Subcutaneous abdominal adipose tissue (tissue), 5 donors: Measurements from ENCODE around the gene DEF6.

Source experiments
- H3K27ac ChIP-seq: one replicate; pipeline ENCODE4 v1.7.0; 2013; ENCODE audit warnings: low read depth, mild to moderate bottlenecking, inconsistent platforms, low read length, moderate library complexity
- H3K27me3 ChIP-seq, 5 donors: one replicate each; pipeline ENCODE4 v1.7.0; 2013; ENCODE audit warnings: low read length in 5 of 5, inconsistent platforms in 1 of 5; ENCODE audit not compliant: control insufficient read depth in 5 of 5, insufficient read depth in 4 of 5
- H3K36me3 ChIP-seq, 5 donors: one replicate each; pipeline ENCODE4 v1.7.0; 2013; ENCODE audit warnings: low read length in 5 of 5; ENCODE audit not compliant: control insufficient read depth in 5 of 5, insufficient read depth in 5 of 5
- H3K4me1 ChIP-seq, 5 donors: one replicate each; pipeline ENCODE4 v1.7.0; 2013; ENCODE audit warnings: low read length in 5 of 5, mild to moderate bottlenecking in 3 of 5, moderate library complexity in 1 of 5; ENCODE audit not compliant: control insufficient read depth in 5 of 5, insufficient read depth in 5 of 5
- H3K4me3 ChIP-seq, 5 donors: one replicate each; pipeline ENCODE4 v1.7.0; 2013; ENCODE audit warnings: low read length in 5 of 5, low read depth in 1 of 5
- H3K9ac ChIP-seq, 5 donors: one replicate each; pipeline ENCODE4 v1.7.0; 2013; ENCODE audit warnings: low read length in 5 of 5, mild to moderate bottlenecking in 4 of 5, moderate library complexity in 3 of 5
- H3K9me3 ChIP-seq, 5 donors: one replicate each; pipeline ENCODE4 v1.7.0; 2013; ENCODE audit warnings: low read length in 5 of 5; ENCODE audit not compliant: control insufficient read depth in 5 of 5
- donor health status: healthy.
- donor health status: healthy.
- donor health status: healthy.
- donor health status: healthy.
- donor health status: healthy.

The DEF6 gene

GRCh38 chr6:35295036-35295435 is 2.6 kb upstream of the DEF6 start:
- H3K27ac ChIP-seq, result no peak overlapping the region
- H3K36me3 ChIP-seq, result peaks cover 0 to 65% (median 59%) of the 10 kb centered on the region in 5 donors
- peaks cover 3 to 28% (median 14%) of the 10 kb centered on the region in 5 donors for H3K4me1 ChIP-seq
- H3K27me3 ChIP-seq, result no peaks in the 10 kb centered on the region
- no peak overlapping the region for H3K4me3 ChIP-seq
- no peaks in the 10 kb centered on the region for H3K9me3 ChIP-seq
- H3K9ac ChIP-seq, result no peak overlapping the region

DNA sequence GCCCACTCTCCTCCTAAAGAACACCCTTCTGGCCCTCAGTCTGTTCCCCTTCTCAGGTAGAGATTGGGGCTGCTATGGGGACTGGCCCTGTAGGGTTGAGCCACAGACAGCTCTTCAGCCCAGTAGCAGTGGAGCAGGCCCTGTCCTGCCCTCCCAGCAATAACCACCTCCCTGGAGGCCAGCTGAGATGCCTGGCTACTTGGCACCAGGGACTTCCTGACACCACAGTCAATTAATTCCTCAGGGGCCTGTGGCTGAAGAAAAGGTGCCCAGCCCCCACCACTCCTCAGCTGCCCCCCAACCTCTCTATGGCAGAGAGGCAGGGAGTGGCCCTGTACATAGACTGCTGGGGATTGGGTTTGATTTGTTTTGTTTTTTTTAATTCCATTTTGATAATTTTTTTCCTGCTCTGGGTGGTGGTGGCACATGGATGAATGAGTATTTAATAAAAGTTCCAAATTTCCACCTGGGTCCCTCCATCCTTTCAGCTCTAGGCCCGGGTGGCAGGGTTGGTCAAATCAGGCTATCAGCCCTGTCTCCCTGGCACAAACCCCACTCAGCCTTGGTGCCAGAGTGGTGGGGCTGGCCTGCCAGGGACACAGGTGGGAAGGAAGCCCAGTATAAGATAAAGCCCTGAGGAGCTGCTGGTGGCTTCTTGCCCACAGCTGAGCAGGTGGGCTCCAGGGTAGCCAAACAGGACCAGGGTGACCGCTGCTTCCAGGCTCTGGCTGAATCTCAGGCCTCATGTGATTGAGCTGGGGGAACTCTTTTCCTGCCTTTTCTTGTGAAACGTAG is 1.9 kb upstream of the DEF6 start:
- Histone ChIP-seq H3K9ac (no peak overlapping the region), H3K27me3 (no peaks in the 10 kb centered on the region), H3K4me3 (no peak overlapping the region), H3K9me3 (no peaks in the 10 kb centered on the region), H3K27ac (no peak overlapping the region), H3K36me3 (peaks cover 0 to 58% (median 53%) of the 10 kb centered on the region in 5 donors), H3K4me1 (peaks cover 3 to 34% (median 14%) of the 10 kb centered on the region in 5 donors)

DNA sequence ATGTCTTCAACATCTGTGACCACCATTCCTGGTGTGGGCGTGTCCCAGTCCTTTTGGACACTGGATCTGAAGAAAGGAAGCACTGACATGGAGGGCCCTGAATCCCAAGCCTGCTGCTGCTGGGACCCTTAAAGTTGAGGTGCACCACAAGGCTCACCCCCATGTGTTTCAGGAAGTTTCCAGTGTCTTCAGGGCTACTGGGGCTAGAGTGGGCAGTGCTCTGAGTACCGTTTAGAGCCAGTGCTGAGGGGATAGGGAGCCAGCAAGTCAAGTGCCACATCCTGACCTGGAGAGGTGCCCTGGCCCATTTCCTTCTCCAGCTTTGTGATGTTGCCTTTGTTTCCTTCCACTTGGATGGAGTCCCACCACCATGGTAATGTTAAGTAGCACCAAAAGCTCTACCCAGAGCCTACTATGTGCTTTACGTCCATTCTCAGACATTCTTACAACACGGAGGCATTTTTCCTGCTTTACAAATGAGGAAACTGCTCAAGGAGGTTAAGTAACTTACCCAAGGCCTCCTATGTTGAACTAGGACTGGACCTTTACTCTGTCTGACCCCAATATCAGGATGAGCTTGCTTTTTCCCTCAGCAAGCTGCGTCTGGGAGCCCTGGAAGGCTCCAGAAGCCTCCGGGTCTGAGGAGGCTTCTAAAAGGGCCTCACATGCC is 552 bp upstream of the DEF6 start:
- Histone ChIP-seq H3K9ac (peak overlapping the region in 3 of 5 donors; percentile 11 to 79 (median 54)), H3K27ac (no peak overlapping the region), H3K4me3 (peak overlapping the region in 4 of 5 donors; percentile 23 to 65 (median 56)), H3K36me3 (peaks cover 0 to 44% (median 39%) of the 10 kb centered on the region in 5 donors), H3K4me1 (peaks cover 3 to 37% (median 14%) of the 10 kb centered on the region in 5 donors), H3K27me3 (no peaks in the 10 kb centered on the region), H3K9me3 (no peaks in the 10 kb centered on the region)

DNA sequence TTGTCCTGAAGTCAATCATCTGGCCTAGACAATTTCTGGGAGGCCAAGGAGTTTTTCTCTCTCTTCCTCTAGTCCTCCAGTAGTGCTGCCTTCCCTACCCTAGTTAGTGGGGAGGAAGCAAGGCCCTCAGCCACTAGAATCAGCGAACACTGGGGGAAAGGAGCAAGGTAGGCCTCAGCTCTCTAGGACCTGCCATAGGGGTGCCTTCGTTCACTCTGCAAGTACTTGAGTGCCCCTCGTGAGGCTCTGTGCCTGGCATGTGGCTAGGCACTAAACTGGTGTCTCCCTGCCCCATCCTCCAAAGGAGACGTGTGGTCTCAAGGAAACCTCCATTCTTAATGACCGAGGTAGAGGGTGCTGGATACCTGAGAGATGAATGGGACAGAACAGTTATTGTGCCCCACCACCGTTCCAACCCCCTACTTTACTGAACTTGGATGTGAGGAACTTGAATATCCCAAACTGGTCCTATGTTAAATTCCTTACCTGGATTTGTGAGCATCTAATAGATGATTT is 1.1 kb downstream of the DEF6 start:
- peaks cover 0 to 28% (median 23%) of the 10 kb centered on the region in 5 donors for H3K36me3 ChIP-seq
- no peak overlapping the region for H3K27ac ChIP-seq
- H3K9ac ChIP-seq, result peak overlapping the region in 2 of 5 donors; percentile 53 to 57
- H3K27me3 ChIP-seq, result no peaks in the 10 kb centered on the region
- H3K4me1 ChIP-seq, result peaks cover 7 to 50% (median 23%) of the 10 kb centered on the region in 5 donors
- H3K9me3 ChIP-seq, result no peaks in the 10 kb centered on the region
- peak overlapping the region in 2 of 5 donors; percentile 56 to 65 for H3K4me3 ChIP-seq

DNA sequence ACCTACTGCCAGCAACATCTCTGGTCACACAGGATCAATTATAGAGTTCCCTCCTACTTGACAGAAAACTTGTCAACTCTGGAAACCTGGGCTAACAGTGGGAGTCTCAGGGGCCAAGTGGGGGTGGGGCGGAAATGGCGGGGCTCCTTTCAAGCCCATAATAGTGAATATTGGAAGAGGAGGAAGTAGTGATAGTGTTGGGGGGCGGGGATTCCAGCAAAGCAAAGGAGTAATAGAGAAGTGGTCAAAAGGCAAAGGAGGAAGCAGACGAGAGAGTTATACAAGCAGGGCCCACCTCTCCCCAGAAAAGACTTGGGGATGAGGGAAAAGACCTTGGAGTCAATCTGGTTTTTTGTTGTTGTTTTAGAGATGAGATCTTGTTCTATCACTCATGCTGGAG is 2.1 kb downstream of the DEF6 start:
- Histone ChIP-seq H3K9me3 (no peaks in the 10 kb centered on the region), H3K36me3 (peaks cover 0 to 19% (median 15%) of the 10 kb centered on the region in 5 donors), H3K9ac (no peak overlapping the region), H3K27me3 (no peaks in the 10 kb centered on the region), H3K27ac (no peak overlapping the region), H3K4me3 (no peak overlapping the region), H3K4me1 (peaks cover 7 to 50% (median 23%) of the 10 kb centered on the region in 5 donors)

DNA sequence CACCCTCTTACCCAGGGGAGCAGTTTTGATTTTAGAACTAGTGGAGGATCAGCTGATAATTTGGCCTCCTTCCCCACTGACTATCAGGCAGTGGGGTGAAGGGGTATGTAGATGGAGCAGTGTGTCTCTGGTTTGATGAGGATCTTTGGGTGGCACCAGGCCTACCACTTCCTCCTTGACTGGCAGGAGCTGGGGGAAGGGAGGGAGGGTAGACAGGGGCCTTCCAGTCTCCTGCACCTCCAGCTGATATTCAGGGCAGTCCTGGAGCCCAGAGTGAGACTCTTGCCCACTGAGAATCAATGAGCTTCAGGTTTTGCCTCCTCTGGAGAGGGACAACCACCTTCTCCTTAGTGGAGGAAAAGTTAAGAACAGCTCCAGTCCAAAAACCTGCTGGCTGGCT is 3.2 kb downstream of the DEF6 start:
- H3K27ac ChIP-seq, result no peak overlapping the region
- H3K9me3 ChIP-seq, result no peaks in the 10 kb centered on the region
- no peak overlapping the region for H3K4me3 ChIP-seq
- peaks cover 0 to 8% (median 6%) of the 10 kb centered on the region in 5 donors for H3K36me3 ChIP-seq
- no peak overlapping the region for H3K9ac ChIP-seq
- H3K4me1 ChIP-seq, result peaks cover 7 to 50% (median 23%) of the 10 kb centered on the region in 5 donors
- no peaks in the 10 kb centered on the region for H3K27me3 ChIP-seq

DNA sequence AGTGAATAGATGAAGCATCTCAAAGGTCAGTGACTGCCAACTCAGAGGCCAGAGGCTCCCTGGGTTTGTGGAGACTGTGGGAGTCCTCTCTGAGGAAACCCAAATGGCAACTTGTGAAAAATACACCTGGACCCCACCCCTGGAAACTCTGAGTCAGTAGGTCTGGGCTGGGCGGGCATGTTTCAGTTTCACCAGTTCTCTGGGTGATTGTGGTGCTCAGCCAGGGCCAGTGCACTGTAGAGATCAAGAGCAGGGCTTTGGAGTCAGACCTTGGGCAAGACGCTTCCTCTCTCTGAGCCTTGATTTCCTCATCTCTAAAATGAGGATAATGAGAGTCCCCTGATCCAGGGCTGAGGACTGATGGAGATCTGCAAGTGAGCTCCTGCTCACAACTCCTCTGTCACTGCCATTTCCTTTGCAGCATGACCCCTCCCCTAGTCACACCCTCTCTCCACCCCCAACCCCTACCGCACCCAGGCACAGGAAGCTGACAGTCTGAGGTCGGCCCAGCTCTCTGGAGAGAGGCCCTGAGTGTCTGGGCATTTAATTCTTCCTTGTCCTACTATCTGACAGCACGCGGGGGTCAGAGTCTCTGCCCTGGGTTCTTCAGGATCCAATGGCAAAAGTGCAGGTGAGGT is 5.1 kb downstream of the DEF6 start:
- peaks cover 4 to 40% (median 15%) of the 10 kb centered on the region in 5 donors for H3K4me1 ChIP-seq
- no peak overlapping the region for H3K4me3 ChIP-seq
- peak overlapping the region; percentile 10 for H3K27ac ChIP-seq
- H3K9ac ChIP-seq, result peak overlapping the region in 2 of 5 donors; percentile 30 to 34
- no peaks in the 10 kb centered on the region for H3K36me3 ChIP-seq
- H3K27me3 ChIP-seq, result no peaks in the 10 kb centered on the region
- H3K9me3 ChIP-seq, result no peaks in the 10 kb centered on the region

DNA sequence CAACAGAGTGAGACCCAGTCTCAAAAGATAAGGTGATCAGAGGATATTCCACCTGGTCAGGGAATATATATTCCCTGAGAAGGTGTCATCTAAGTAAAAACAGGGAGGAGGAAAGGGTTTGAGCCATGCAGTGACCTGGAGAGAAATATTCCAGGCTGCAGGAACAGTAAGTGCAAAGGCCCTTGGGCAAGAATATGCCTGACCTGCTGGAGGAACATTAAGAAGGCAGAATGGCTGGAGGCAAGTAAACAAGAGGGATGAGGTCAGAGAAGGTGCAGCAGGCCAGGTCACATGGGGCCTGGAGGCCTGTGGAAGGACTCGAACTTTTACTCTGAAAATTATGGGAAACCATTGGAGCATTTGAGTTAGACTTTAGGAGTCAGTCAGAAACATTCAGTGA is 6.7 kb downstream of the DEF6 start:
- no peak overlapping the region for H3K27ac ChIP-seq
- peaks cover 4 to 27% (median 14%) of the 10 kb centered on the region in 5 donors for H3K4me1 ChIP-seq

GRCh38 chr6:35305117-35305516 is 7.5 kb downstream of the DEF6 start:
- no peaks in the 10 kb centered on the region for H3K9me3 ChIP-seq
- H3K4me3 ChIP-seq, result no peak overlapping the region

More for the DNA sequence above, 6.7 kb downstream of the DEF6 start:
- Histone ChIP-seq H3K4me3 (no peak overlapping the region), H3K9me3 (no peaks in the 10 kb centered on the region), H3K9ac (no peak overlapping the region), H3K27me3 (no peaks in the 10 kb centered on the region), H3K36me3 (no peaks in the 10 kb centered on the region)

More at GRCh38 chr6:35305117-35305516, 7.5 kb downstream of the DEF6 start:
- Histone ChIP-seq H3K4me1 (peaks cover 4 to 24% (median 14%) of the 10 kb centered on the region in 5 donors), H3K27ac (no peak overlapping the region), H3K36me3 (no peaks in the 10 kb centered on the region), H3K9ac (no peak overlapping the region), H3K27me3 (no peaks in the 10 kb centered on the region)
